ENCODE data around the gene SLIT2. TPM values are rescaled to one million over a fixed set of nuclear protein-coding genes. Genes with fewer than 3 reads are reported as not detected.

The SLIT2 gene
- total RNA-seq, 1 experiment from 2014 or later: 2.0 TPM

DNA sequence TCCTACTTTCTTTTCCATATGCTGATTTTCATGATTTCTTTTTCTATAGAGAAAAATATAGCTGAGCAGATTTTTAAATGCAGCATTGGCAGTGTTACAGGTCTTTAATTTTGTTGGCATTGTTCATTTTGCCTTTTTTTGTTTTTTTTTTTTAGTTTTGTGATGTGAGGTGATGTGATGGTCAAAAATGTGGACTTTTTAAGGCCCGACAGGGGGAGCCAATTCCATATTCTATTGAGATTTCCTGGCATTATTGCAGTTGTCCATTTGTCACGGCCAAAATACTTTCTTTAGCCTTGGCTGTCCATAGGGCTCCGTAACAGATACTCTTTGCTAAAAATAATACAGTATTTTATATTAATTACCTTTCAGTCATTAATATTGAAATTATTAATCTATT lies 47.8 kb downstream of the SLIT2 start:
- no peak for DNase-seq
- no peaks in the 10 kb centered on the region for H3K27me3 ChIP-seq (ENCODE audit: control insufficient read depth, insufficient read depth, low read length)
- H3K4me3 ChIP-seq (ENCODE audit: insufficient read depth, low read depth, low read length): no peak overlapping the region
- no peaks in the 10 kb centered on the region for H3K36me3 ChIP-seq (replicated peaks; ENCODE audit: control insufficient read depth, insufficient read depth, low read length)

DNA sequence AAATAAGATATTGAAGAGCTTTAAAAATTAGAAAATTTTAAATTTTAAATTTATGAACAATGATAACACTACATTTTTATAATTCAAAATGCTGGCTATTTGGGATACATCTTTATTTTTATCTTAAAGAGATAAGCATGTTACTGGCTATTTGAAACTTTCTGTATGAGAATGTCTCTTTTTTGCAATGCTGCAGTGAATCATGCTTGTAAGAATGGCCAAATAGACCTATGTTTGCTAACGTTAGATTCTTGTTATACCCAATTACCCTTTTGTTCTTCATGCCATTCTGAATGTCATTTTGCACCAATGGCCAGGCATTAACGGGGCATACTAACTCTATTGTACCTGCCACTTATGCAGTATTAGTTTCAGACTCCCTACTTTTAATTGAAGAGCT lies 49.5 kb downstream of the SLIT2 start:
- H3K4me3 ChIP-seq (ENCODE audit: insufficient read depth, low read depth, low read length): no peak overlapping the region
- no peaks in the 10 kb centered on the region for H3K36me3 ChIP-seq (replicated peaks; ENCODE audit: control insufficient read depth, insufficient read depth, low read length)
- H3K27me3 ChIP-seq (ENCODE audit: control insufficient read depth, insufficient read depth, low read length): no peaks in the 10 kb centered on the region
- DNase-seq: no peak

All from H7 (cell line).